Transverse colon (tissue), 3 donors: Measurements from ENCODE around the gene DNAI2.

ENCODE experiments used
- POLR2A ChIP-seq: fragments of 450-650 bp; IDR thresholded peaks from one replicate; pipeline ENCODE4 v1.6.1; 2016; ENCODE audit warnings: antibody characterized with exemption, mild to moderate bottlenecking, moderate library complexity
- TF ChIP-seq, protein P1 (sequence below), 5 experiments: fragments of 200-600 bp in 3 of 5; fragments of 450-650 bp in 2 of 5; sonication (generic) in 3 of 5; IDR thresholded peaks; 1 replicate in 2 of 5; 2 replicates in 3 of 5; pipeline ENCODE4 v1.5.1; 2016 to 2017; ENCODE audit warnings: antibody characterized with exemption in 5 of 5, inconsistent platforms in 3 of 5, mild to moderate bottlenecking in 2 of 5, moderate library complexity in 1 of 5

DNA sequence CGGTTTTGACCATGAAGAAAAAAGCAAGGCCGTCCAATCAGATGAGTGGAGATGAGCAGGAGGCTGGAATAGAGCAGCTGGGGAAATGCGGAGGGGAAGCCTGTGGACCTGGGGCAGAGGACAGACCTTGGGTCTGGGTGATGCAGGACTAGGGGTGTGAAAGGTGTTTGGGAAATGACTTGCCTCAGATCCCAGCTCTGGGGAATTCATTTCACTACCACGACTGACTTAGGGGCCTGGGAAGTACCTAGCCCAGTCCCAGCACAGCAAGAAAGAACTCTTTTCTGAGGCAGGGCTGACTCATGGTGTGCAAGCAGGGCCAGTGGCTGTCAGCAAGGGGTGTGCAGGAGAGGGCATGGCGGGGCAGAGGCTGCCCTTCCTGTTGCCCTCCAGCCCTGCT lies 14.8 kb downstream of the DNAI2 start:
- TF ChIP-seq, protein P1, sequence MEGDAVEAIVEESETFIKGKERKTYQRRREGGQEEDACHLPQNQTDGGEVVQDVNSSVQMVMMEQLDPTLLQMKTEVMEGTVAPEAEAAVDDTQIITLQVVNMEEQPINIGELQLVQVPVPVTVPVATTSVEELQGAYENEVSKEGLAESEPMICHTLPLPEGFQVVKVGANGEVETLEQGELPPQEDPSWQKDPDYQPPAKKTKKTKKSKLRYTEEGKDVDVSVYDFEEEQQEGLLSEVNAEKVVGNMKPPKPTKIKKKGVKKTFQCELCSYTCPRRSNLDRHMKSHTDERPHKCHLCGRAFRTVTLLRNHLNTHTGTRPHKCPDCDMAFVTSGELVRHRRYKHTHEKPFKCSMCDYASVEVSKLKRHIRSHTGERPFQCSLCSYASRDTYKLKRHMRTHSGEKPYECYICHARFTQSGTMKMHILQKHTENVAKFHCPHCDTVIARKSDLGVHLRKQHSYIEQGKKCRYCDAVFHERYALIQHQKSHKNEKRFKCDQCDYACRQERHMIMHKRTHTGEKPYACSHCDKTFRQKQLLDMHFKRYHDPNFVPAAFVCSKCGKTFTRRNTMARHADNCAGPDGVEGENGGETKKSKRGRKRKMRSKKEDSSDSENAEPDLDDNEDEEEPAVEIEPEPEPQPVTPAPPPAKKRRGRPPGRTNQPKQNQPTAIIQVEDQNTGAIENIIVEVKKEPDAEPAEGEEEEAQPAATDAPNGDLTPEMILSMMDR (IDR thresholded peaks at IDR 0.05): no peak
- no peak for TF ChIP-seq POLR2A
